Body of pancreas (tissue), 4 donors: Measurements from ENCODE around the gene SORCS2.

ENCODE experiments used
- CTCF ChIP-seq, 7 experiments: fragments of 450-650 bp in 4 of 7; fragments of 200-600 bp in 3 of 7; sonication (generic) in 3 of 7; IDR thresholded peaks; one replicate each; pipeline ENCODE4 v1.5.1; 2016 to 2019; ENCODE audit warnings: antibody characterized with exemption in 7 of 7
- POLR2A ChIP-seq, 3 donors: fragments of 450-650 bp; IDR thresholded peaks; one replicate each; pipeline ENCODE4 v1.6.1; 2016; ENCODE audit warnings: antibody characterized with exemption in 3 of 3, mild to moderate bottlenecking in 2 of 3

- TF ChIP-seq CTCF (IDR thresholded peaks at IDR 0.05) (no peak), POLR2A (IDR thresholded peaks at IDR 0.05) (no peak)
These were observed 61.0 kb downstream of the SORCS2 start for GRCh38 chr4:7253341-7253700.
